HG02610 (cell line): ENCODE measurements around the gene OPN1LW.
"Not testable (repeated sequence)": the region's sequence is repeated elsewhere in the genome, so short reads cannot be mapped to it uniquely, and the experiment has no call there.

Source experiments
- ATAC-seq: cut with Tn5 transposase; IDR thresholded peaks from one replicate; pipeline ENCODE4 v1.9.1; 2021; ENCODE audit warnings: mild to moderate bottlenecking, moderate library complexity; ENCODE audit not compliant: unreplicated experiment

The OPN1LW gene

DNA sequence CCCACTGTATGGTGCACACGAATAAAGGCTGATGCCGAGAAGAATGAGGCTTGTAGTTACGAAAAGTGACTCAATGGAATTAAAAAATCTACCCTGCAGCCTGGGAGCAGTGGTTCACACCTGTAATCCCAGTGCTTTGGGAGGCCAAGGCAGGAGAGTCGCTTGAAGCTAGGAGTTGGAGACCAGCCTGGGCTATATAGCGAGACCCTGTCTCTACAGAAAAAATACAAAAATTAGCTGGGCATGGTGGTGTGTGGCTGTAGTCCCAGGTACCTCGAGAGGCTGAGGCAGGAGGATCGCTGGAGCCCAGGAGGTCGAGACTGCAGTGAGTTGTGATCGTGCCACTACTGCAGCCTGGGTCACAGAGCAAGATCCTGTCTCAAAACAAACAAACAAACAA, 11.7 kb upstream of the OPN1LW start:
- no peak for ATAC-seq

DNA sequence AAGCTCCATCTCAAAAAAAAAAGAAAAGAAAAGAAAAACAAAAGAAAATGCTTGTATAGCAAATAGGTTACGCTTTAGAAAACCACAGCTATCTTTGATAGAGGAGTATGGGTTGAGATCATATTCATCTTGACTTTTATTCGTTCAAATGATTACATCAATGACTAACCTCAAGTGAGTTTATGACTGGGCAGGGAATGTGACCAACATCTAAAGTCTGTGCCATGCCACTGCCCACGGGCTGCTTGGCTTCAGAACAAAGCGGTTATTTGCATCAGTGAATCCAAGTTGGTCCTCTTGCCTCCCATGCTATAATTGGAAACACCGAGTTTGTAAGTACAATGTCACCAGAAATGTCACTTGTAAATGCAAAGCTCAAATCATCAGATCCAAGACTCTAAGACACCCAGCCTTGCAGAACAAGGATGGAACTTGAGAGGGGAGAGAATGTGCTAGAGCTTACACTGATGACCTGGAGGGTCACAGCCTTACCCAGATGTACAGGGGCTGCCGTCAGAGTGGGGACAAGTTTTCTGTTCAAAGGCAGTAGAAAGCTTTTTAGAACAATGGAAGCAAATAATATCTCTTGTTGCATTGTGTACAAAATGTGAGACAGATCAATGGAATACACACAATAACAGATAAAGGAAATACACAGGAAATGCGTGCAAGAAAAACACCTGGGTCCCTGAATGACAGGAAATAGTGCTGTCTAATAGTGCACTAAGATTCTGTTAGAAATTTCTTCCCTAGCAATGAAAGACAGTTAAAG, 8.4 kb upstream of the OPN1LW start:
- ATAC-seq = no peak

DNA sequence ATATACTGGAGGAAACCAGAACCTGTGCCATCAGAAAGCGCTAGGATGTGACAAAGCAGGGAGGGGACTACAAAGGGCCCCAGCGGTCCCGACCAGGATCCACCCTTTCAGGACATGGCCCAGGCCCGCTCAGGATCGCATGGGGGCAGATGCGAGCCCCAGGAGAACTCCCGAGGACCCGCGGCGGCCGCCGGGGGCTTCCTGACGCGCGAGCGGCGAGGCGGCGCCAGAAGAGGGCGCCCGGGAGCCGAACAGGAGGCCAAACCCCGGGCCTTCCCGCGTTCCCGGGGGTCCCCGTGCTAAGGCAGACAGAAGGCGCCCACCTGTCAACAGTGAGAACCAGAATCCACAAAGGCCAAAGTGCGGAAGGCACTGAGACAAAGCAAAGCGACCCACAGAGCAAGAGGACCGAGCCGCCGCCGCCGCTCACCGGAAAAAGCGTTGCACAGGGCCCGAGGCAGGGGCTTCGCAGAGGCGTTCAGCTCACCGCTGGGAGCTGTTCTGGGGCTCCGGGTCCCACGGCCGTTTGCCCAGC, 7.3 kb upstream of the OPN1LW start:
- ATAC-seq = no peak

GRCh38 chrX:154138857-154139256, 5.2 kb upstream of the OPN1LW start:
- ATAC-seq = no peak

DNA sequence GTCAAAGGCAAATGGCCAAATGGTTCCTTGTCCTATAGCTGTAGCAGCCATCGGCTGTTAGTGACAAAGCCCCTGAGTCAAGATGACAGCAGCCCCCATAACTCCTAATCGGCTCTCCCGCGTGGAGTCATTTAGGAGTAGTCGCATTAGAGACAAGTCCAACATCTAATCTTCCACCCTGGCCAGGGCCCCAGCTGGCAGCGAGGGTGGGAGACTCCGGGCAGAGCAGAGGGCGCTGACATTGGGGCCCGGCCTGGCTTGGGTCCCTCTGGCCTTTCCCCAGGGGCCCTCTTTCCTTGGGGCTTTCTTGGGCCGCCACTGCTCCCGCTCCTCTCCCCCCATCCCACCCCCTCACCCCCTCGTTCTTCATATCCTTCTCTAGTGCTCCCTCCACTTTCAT, 3.8 kb upstream of the OPN1LW start:
- no peak for ATAC-seq

GRCh38 chrX:154140742-154141141, 3.3 kb upstream of the OPN1LW start:
- ATAC-seq = no peak

GRCh38 chrX:154142386-154142785, 1.7 kb upstream of the OPN1LW start:
- ATAC-seq = no peak

DNA sequence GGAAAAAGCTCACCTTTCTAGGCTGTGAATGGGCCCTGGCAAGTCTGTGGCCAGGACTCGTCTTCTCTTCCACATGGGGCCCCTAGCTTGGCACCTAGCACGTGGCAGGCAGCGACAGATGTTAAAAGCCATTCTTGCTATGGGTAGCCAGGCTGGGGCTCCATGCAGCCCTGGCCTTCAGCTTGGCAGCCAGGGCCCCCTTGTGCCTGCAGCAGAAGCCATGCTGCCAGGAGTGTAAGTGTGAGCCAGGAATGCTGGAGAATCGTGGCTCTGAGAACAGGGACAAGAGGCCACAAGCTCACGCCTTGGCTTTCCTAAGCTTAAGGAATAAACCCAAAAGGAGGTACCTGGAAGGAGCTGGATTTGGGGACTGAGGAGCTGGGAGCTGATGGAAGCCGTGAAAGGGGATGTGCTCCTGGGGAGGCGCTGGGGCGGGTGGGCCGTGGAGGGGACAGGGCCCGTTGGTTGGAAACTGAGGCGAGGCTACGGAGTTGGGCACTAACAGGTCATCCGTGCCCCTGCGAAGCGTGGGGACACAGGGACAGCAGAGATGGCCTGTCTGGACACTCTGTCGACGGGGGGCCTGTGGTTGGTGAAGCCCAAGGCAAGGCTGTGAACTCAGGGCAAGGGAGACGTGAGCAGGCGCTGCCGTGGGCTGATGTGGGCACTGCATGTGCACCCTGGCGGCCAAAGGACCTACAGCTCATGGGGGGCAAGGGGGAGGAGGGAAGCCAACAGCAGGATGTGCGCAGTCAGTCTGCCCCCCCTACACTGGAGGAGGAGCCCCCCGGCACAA, 895 bp upstream of the OPN1LW start:
- ATAC-seq = no peak

- not testable (repeated sequence) for ATAC-seq
Observed at GRCh38 chrX:154151030-154151429, 7.0 kb downstream of the OPN1LW start.

DNA sequence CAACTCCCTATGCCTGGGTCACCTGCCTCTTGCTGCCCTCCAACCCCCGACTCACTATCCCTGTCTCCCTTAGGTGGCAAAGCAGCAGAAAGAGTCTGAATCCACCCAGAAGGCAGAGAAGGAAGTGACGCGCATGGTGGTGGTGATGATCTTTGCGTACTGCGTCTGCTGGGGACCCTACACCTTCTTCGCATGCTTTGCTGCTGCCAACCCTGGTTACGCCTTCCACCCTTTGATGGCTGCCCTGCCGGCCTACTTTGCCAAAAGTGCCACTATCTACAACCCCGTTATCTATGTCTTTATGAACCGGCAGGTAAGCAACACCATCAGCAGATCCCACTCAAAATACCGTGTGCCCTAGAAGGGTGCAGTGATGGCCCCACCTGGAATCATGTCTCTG, 12.2 kb downstream of the OPN1LW start:
- ATAC-seq = not testable (repeated sequence)

DNA sequence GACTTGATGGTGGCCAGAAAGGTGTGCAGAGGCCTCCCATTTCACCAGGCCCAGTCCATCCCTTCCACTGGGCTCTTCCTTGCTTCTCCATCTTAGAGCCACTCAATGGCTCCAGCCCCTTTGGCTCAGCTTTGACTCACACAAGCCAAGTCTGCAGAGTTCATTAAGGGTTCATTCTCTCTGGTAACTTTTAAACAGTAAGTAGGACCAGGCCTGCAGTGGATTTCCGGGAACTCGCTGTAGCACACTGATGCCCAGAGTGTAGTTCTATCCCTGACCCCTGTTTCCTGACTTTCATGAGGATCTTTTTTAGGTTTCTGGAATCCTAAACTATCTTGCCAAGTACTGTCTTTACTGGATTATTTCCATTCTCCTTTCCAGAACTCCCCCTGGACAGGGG, 13.2 kb downstream of the OPN1LW start:
- not testable (repeated sequence) for ATAC-seq

- not testable (repeated sequence) for ATAC-seq
Observed at GRCh38 chrX:154159345-154159744, 15.3 kb downstream of the OPN1LW start.

DNA sequence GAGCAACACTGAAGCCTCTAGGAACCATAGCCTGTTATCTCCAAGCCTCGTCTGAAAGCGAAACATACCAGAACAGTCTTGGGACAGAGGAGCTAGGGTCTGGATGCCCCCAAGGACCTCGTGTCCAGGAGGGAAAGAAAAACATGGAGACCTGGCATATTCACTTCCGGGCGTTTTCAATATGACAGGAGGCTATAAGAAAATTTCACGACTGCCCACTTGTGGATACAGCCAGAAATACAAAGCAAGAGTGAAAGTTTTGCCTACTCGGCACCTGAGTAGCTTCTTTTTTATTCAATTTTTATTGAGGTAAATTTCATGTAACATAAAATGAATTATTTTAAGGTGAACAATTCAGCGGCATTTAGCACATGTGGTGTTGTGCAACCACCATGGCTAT, 20.9 kb downstream of the OPN1LW start:
- not testable (repeated sequence) for ATAC-seq

DNA sequence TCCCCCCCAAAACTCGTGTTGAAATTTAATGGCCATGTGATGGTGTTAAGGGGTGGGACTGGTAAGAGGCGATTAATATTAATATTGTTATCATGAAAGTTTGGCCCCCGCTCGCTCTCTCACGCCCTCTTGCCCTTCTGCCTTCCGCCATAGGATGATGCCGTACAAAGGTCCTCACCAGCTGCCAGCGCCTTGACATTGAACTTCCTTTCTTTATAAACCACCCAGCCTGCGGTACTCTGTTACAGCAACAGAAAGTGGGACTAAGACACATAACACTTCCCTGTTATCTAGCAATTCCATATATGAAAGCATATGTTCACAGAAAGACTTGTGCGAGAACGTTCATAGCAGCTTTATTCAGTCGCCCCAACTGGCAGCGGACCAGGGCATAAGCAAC, 24.3 kb downstream of the OPN1LW start:
- not testable (repeated sequence) for ATAC-seq

DNA sequence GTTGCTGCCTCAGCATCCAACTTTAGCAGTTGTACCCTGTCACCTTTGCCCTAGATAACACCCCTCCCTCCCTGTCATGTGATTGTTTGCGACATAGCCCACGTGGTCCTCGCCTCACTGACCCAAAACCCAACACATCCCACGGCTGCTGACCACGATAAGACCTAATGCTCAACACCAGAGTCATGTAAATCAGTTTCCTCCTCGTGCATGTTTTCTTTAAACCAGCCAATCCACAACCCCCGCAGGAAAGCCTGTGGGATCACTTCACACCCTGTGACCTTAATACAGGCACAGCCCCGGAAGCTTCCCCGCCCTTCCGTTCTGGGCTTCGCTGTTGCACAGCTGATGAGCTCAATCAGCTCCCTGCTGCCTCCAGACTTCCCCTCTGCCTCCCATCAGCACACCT, 28.5 kb downstream of the OPN1LW start:
- ATAC-seq = peak; percentile 65

DNA sequence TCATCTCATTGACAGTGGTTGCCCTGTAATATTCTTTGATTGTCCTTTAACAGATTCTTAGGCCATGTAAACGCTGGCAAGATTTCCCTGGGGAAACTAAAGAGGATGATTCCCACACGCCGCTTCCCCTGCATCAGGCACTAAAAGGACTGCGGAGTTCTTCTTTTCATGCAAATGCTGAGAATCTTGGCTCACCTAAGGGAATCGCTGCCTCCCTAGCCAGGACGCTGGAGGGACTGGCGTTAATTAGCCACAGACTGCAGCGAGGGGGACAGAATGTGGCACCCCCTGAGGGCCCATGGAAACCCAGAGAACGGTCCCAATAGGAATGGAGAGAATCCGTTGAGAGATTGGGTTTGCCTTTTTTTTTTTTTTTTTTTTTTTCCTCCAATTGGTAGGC, 30.3 kb downstream of the OPN1LW start:
- not testable (repeated sequence) for ATAC-seq

DNA sequence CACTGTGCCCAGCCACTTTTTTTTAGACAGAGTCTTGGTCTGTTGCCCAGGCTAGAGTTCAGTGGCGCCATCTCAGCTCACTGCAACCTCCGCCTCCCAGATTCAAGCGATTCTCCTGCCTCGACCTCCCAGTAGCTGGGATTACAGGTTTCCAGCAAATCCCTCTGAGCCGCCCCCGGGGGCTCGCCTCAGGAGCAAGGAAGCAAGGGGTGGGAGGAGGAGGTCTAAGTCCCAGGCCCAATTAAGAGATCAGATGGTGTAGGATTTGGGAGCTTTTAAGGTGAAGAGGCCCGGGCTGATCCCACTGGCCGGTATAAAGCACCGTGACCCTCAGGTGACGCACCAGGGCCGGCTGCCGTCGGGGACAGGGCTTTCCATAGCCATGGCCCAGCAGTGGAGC, 38.3 kb downstream of the OPN1LW start, which contains the start of gene OPN1MW:
OPN1MW (plus strand) TSS at position 301 of the 400 bp plus-strand sequence; CDS start at position 383, 82 bp downstream.
- ATAC-seq = not testable (repeated sequence)

GRCh38 chrX:154183794-154184193, 39.8 kb downstream of the OPN1LW start:
- ATAC-seq = not testable (repeated sequence)

DNA sequence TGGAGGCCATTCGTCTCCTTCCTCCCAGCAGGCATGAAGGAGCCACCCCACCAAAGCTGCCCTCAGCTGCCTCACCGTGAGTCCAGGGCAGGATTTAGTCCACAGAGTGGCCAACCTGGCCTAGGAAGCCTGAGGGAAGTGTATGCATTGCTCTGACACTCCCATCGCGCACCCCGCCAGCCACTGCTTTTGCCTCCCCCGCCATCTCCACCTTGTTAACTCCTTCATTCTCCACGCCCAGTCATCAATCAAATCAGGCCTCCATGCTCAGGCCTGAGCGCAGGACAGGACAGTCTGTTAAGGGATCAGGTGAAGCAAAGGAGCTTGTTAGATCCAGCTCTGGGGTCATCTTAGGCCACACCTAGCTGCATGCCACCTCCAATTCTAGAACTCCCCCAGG, 48.8 kb downstream of the OPN1LW start:
- ATAC-seq = not testable (repeated sequence)

DNA sequence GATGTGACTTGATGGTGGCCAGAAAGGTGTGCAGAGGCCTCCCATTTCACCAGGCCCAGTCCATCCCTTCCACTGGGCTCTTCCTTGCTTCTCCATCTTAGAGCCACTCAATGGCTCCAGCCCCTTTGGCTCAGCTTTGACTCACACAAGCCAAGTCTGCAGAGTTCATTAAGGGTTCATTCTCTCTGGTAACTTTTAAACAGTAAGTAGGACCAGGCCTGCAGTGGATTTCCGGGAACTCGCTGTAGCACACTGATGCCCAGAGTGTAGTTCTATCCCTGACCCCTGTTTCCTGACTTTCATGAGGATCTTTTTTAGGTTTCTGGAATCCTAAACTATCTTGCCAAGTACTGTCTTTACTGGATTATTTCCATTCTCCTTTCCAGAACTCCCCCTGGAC, 50.3 kb downstream of the OPN1LW start:
- ATAC-seq = not testable (repeated sequence)

- ATAC-seq = not testable (repeated sequence)
Observed at GRCh38 chrX:154196466-154196865, 52.4 kb downstream of the OPN1LW start.
